Retinal pigment epithelial cell (primary cell): ENCODE measurements around the gene TLX1.

Source experiments
- DNase-seq: peaks from one replicate; pipeline ENCODE4 v3.0.0-alpha.2; 2010; ENCODE audit warnings: low read depth
- H3K4me3 ChIP-seq: 2 replicates; pipeline ENCODE4 v1.5.1; 2011; ENCODE audit warnings: mild to moderate bottlenecking, low read length, control low read depth, moderate library complexity
- CTCF ChIP-seq: conservative IDR thresholded peaks from 2 replicates; pipeline ENCODE4 v1.5.1; 2011; ENCODE audit warnings: low read depth, low read length, control low read depth, inconsistent platforms

The TLX1 gene

DNA sequence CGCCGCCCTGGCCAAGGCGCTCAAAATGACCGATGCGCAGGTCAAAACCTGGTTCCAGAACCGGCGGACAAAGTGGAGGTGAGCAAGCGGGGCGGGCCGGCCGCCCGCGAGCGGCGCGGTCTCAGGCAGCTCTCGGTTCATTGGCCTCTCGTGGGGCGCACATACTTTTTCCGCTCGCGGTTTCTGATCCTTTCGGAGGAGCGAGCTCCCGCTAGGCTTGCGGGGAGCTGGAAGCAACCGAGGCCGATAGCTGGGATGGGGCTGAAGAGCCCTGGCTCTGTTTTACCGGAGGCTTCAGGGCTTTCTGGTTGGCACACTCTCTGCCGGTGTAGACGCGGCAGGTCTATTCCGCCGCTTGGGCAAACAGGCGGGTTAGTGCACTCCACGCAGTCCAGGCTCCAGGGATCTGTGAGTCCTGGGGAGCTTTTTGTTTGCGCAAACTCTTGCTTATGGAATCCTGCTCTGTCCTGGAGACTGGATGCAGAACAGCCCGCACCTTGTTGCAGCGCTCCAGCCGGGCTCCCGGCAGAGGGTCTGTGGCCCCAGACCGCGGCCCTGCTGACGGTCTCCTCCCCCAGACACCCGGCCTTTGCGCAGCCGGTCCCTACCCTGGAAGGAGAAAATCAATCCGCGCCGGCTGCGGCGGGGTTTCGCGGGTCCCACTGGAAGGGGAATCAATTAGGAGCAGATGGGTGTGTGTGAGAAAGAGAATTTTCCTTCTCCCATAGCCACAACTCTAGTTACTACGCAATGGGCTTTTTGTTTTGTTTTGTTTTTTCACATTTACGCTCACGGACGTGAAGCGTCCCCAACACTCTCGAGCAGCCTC, 3.4 kb downstream of the TLX1 start:
- no peak for DNase-seq
- TF ChIP-seq CTCF, result no peak
- H3K4me3 ChIP-seq, result no peak overlapping the region

DNA sequence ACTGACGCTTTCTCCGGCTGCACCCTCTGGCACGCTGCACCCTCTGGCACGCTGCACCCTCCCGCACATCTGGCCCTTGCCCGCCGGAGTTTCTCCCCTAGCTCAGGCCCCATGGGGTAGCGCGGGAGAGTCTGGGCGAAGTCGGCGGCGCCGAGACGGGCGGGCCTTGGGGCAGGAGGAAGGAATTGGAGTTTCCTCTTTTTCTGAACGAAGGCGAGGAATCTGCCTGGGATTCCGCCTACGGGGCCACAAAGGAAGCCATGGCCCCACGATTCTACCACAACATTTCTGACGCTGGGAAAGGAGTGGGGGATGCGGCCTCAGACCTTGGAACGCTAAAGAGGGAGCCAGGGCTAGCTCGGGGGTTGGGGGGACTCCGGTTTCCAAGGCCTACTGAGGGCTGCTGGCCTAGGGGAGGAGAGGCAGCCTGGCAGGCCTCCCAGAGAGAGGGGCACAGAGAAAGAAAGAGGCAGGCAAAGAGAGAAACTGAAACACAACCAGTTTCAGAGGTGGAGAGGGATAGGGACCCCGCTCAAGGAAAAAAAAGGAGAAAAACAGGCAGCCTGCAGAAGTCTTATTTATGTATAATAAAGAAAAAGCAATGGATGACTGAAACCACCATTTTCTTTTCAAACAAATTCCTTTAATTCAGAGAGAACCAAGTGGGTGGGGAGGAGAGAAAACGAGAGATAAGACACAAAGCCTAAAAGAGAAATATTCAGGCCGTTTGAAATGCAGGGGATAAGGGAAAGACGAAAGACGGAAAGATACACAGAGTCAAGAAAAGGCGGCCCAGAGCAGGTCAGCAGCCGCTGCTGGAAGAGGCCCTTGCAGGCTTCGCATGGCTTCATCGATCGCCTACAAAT, 4.3 kb downstream of the TLX1 start:
- DNase-seq, result no peak
- no peak overlapping the region for H3K4me3 ChIP-seq

GRCh38 chr10:101136007-101136707, 5.1 kb downstream of the TLX1 start:
- TF ChIP-seq CTCF, result no peak
- H3K4me3 ChIP-seq, result no peak overlapping the region

More for the DNA sequence above, 4.3 kb downstream of the TLX1 start:
- no peak for TF ChIP-seq CTCF

GRCh38 chr10:101136708-101137121, 5.6 kb downstream of the TLX1 start:
- DNase-seq, result no peak
- TF ChIP-seq CTCF, result no peak
- no peak overlapping the region for H3K4me3 ChIP-seq

More at GRCh38 chr10:101136007-101136707, 5.1 kb downstream of the TLX1 start:
- no peak for DNase-seq

DNA sequence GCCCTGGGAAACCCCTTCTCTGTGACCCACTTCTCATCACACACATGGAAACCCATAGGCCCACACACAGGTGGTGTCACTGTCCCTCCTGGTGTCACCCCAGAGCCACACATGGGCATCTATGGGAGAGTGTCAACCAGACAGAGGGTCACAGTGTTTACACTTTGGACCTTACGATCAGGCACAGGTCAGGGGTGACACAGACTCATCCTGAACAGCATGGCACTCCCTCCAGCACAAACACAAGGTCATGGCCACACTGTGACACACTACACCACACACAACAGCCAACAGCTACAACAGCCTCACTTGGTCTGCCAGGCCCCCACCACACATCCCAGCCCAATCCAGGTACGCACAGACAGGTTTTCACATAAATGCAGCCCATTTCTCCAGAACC, 6.2 kb downstream of the TLX1 start:
- TF ChIP-seq CTCF, result no peak
- DNase-seq, result no peak
- H3K4me3 ChIP-seq, result no peak overlapping the region

DNA sequence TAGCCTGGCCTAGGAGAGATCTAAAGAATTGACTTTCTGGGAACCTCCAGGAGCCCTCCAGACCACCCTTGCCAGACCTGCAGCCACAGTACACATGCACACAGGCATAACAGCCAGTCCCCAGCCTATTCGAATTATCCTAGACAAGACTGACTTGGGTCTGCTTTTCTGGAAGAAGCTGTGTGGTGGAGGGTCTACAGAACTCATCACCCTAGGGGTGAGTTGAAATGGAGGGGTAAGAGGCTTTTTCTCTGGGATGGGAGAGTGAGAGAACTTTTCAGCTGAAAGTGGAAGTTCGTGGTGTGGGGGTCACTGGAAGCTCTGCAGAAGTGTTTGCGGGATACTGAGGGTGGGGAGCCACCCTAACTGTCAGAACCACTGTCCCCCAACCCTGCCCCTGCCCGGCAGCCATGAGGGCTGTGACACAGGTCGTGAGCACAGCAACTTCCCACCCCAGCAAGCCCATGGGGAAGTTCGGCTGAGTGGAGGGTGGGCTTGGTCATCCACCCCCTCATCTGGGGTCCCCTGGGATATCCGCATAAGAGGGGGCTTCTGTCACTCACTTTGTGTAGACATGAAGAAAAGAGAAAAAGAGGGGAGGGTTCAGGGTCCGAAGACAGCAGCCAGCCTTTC, 7.8 kb downstream of the TLX1 start:
- H3K4me3 ChIP-seq, result no peak overlapping the region
- no peak for DNase-seq
- TF ChIP-seq CTCF, result no peak
